Body of pancreas (tissue), 4 donors: ENCODE data around the gene SGMS1. TPM values are rescaled to one million over a fixed set of nuclear protein-coding genes. Genes with fewer than 3 reads are reported as not detected.
A peak's percentile ranks its signal among the peaks of the same experiment; 100 is the strongest.

Experiments used
- ATAC-seq: fragments of 150-250 bp; one replicate; pipeline ENCODE4 v1.9.1; 2016
- DNase-seq, 4 donors: peaks; one replicate each; pipeline ENCODE4 v3.0.0-alpha.2; 2019
- H3K27ac ChIP-seq, 4 donors: fragments of 200-600 bp; sonication (generic); 1 replicate in 3 of 4; 2 replicates in 1 of 4; pipeline versions ENCODE4 v1.5.1 to v1.6.1; 2016 to 2019; ENCODE audit warnings: mild to moderate bottlenecking in 1 of 4, mixed read lengths in 1 of 4, moderate library complexity in 1 of 4
- H3K27me3 ChIP-seq, 2 donors: fragments of 200-600 bp; sonication (generic); one replicate each; pipeline ENCODE4 v1.6.0; 2016; ENCODE audit warnings: mild to moderate bottlenecking in 1 of 2
- H3K36me3 ChIP-seq, 2 donors: fragments of 200-600 bp; sonication (generic); replicated peaks in 1 of 2; 2 replicates each; pipeline ENCODE4 v1.5.1; 2016; ENCODE audit warnings: low read depth in 2 of 2; ENCODE audit not compliant: insufficient read depth in 1 of 2
- H3K4me1 ChIP-seq: fragments of 200-600 bp; sonication (generic); one replicate; pipeline ENCODE4 v1.6.0; 2016
- H3K4me3 ChIP-seq, 2 donors: fragments of 200-600 bp; sonication (generic); 1 replicate in 1 of 2; 2 replicates in 1 of 2; pipeline ENCODE4 v1.5.1; 2016 to 2019
- H3K9me3 ChIP-seq, 3 donors: fragments of 200-600 bp; sonication (generic); 1 replicate in 2 of 3; 2 replicates in 1 of 3; pipeline ENCODE4 v1.5.1; 2016
- POLR2A ChIP-seq, 3 donors: fragments of 450-650 bp; IDR thresholded peaks; one replicate each; pipeline ENCODE4 v1.6.1; 2016; ENCODE audit warnings: antibody characterized with exemption in 3 of 3, mild to moderate bottlenecking in 2 of 3
- WGBS, 2 donors: methylation state at CpG; one replicate each; pipeline ENCODE4 v1.1.5; 2017; 5-methylcytosine and 5-hydroxymethylcytosine counted together
- intact Hi-C: fragments of 100-400 bp; cut with DNase I; formaldehyde crosslinking; loops from one replicate; pipeline ENCODE4 v1.15.1; 2023
- total RNA-seq, 2 donors: library from RNA; depleted of rRNA; stranded (reverse); fragments of >200 nt; gene quantifications; one replicate each; pipeline ENCODE4 v1.1.0, GENCODE V29; 2016
- TF ChIP-seq, protein P1 (sequence below), 7 experiments: fragments of 450-650 bp in 4 of 7; fragments of 200-600 bp in 3 of 7; sonication (generic) in 3 of 7; IDR thresholded peaks; one replicate each; pipeline ENCODE4 v1.5.1; 2016 to 2019; ENCODE audit warnings: antibody characterized with exemption in 7 of 7

The SGMS1 gene
- total RNA-seq, 2 donors from 2014 or later, result 46.2 to 68.9 TPM

DNA sequence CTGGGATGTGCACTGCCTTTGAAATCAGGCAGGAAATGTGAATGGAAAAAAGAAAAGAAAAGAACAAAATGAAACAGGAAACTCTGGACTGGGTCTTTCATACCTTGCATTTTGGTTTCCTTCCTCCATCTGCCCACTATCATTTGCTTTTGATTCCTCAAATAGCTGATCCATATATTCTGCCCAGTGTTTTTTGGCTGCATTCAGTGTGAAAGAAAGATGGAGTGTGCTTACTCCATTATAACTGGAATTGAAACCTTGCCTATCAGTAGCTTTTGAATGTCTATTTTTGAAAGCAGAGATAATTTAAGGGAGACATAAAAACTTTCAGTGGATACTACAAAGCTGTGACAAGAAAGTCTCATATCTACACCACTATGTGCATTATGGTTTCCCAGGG is 308.3 kb downstream of the SGMS1 start:
- TF ChIP-seq, protein P1, sequence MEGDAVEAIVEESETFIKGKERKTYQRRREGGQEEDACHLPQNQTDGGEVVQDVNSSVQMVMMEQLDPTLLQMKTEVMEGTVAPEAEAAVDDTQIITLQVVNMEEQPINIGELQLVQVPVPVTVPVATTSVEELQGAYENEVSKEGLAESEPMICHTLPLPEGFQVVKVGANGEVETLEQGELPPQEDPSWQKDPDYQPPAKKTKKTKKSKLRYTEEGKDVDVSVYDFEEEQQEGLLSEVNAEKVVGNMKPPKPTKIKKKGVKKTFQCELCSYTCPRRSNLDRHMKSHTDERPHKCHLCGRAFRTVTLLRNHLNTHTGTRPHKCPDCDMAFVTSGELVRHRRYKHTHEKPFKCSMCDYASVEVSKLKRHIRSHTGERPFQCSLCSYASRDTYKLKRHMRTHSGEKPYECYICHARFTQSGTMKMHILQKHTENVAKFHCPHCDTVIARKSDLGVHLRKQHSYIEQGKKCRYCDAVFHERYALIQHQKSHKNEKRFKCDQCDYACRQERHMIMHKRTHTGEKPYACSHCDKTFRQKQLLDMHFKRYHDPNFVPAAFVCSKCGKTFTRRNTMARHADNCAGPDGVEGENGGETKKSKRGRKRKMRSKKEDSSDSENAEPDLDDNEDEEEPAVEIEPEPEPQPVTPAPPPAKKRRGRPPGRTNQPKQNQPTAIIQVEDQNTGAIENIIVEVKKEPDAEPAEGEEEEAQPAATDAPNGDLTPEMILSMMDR (IDR thresholded peaks at IDR 0.05), result no peak
- no peak for TF ChIP-seq POLR2A (IDR thresholded peaks at IDR 0.05)
- ATAC-seq, result no peak
- no peaks in the 10 kb centered on the region for H3K36me3 ChIP-seq
- no peak overlapping the region for H3K27ac ChIP-seq
- H3K4me3 ChIP-seq, result no peak overlapping the region
- no peaks in the 10 kb centered on the region for H3K27me3 ChIP-seq
- H3K9me3 ChIP-seq, result no peaks in the 10 kb centered on the region
- H3K4me1 ChIP-seq, result no peaks in the 10 kb centered on the region
- intact Hi-C loops, result no loop called here
- DNase-seq, result no peak

DNA sequence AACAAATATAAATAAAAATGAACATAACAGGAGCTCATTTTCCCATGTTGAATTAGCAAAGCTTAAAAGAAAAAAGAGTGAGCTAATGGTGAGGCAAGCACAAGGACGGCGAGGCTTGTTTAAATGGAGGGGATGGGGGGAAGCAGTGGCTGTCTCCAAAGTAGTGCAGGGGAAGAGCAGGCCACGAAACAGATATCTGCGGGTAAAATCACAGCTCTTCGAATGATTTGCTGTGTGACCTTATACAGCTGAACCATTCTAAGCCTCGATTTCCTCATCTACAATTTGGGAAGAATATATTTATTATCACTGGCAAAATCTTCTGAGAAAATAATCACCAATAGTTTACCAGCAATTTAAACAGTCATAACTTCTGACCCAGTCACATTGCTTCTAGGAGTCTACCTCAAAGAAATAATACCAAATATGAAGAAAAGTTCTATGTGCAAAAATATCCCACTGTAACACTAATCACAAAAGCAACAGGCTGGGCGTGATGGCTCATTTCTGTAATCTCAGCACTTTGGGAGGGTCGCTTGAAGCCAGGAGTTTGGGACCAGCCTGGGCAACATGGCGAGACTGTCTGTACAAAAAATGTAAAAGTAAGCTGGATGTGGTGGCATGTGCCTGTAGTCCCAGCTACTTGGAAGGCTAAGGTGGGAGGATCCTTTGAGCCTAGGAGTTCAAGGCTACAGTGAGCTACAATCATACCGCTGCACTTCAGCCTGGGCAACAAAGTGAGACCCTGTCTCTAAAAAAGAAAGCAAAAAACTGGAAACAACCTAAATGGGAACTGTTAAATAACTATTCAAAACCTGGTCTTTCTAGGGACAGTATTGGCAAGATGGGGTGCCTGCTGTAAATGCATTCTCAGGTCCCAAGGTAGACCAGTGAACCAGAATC is 309.3 kb downstream of the SGMS1 start:
- H3K4me3 ChIP-seq, result no peak overlapping the region
- no peak overlapping the region for H3K27ac ChIP-seq
- no peaks in the 10 kb centered on the region for H3K4me1 ChIP-seq
- H3K9me3 ChIP-seq, result no peaks in the 10 kb centered on the region
- no peaks in the 10 kb centered on the region for H3K27me3 ChIP-seq
- TF ChIP-seq POLR2A (IDR thresholded peaks at IDR 0.05), result no peak
- TF ChIP-seq, protein P1 (IDR thresholded peaks at IDR 0.05), result no peak
- H3K36me3 ChIP-seq, result peaks cover 0 to 3% of the 10 kb centered on the region in 2 donors
- DNase-seq, result no peak
- WGBS, 2 donors, result 93 to 95% methylated on average over 10 of the region's 10 CpGs
- no peak for ATAC-seq
- intact Hi-C loops, result no loop called here

DNA sequence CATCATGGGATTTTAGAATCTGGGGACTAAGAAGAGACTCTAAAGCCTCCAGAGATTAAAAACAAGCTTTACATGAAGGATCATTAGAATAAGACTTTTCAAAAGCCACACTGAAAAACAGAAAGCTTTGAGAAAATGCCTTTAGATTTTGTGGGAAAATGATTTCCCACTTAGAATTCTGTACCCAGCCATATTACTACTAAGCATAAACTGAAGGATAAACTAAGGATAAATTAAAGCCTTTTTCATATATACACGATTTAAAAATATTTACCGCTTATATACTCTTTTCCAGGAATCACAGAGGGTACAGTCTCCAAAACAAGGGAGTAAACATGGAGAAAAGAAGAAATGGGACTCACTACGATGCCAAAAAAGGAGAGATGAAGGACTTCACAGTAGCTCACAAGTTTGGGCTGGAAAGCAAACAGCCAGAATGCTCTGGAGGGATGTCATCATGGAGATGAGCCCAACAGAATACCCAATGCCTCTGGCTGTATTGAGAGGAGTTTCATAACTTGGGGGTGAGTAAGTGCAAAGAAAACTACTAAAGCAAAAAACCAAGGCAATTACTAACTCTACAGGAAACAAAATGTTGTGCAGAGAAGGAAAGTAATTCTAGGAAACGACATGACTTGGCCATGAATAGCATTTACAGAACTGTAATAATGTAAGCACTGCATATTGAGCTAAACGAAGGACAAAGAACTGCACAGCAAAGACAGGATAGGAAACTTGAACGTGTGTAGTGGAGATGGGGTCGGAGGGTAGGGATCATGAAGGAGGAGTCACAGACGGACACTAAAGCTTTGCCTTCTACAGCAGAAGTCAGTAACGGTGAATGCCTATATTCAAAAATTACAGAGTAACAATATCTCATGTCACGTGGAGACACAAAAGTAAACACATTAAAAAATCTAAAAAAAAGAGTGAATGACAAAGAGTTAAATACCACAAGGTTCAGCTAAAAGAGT is 311.0 kb downstream of the SGMS1 start:
- Histone ChIP-seq H3K9me3 (no peaks in the 10 kb centered on the region), H3K27ac (no peak overlapping the region), H3K27me3 (no peaks in the 10 kb centered on the region), H3K4me3 (no peak overlapping the region), H3K36me3 (peaks cover 0 to 6% of the 10 kb centered on the region in 2 donors), H3K4me1 (no peaks in the 10 kb centered on the region)
- WGBS, 2 donors, result 92 to 93% methylated on average over 10 of the region's 10 CpGs
- DNase-seq (no peak), ATAC-seq (no peak)
- intact Hi-C loops, result no loop called here
- TF ChIP-seq POLR2A (IDR thresholded peaks at IDR 0.05), result no peak

DNA sequence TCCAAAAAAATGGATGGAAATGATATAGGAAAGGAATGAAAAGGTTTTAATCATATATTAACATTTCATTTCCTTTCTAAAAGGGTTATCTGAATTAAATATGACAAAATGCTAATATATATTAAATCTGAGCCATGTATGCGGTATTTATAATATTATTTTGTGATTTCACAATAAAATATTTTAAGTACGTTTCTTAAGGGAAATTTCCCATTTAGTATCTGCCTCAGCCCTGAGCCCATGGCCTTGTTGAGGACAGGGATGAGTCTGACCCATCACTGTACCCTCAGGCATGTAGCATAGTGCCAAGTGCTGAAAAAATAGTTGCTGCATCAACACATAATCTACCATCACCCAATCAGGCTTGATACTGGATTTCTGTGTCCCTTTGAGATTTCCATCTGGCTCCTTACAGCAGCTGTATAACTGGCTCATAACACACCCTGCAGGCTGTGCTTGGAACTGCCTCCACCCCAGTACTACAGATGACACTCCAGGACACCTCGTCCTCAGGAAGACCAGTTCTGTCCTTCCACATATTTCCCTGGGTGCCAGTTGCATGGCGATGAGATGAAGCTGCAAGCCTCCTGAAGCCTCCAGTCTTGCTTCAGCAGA is 313.1 kb downstream of the SGMS1 start:
- peak in 3 of 4 donors; percentile 11 to 32 (median 21) for DNase-seq

More for the DNA sequence above, 313.1 kb downstream of the SGMS1 start:
- no peak for TF ChIP-seq POLR2A (IDR thresholded peaks at IDR 0.05)
- TF ChIP-seq, protein P1 (IDR thresholded peaks at IDR 0.05), result peak in 6 of 7 experiments; percentile 16 to 40 (median 28)
- Histone ChIP-seq H3K27ac (no peak overlapping the region), H3K27me3 (no peaks in the 10 kb centered on the region), H3K4me3 (no peak overlapping the region), H3K36me3 (peaks cover 0 to 11% of the 10 kb centered on the region in 2 donors), H3K4me1 (no peaks in the 10 kb centered on the region), H3K9me3 (no peaks in the 10 kb centered on the region)
- WGBS, 2 donors, result 82 to 93% methylated on average over 4 of the region's 4 CpGs
- ATAC-seq, result no peak
- intact Hi-C loops, result no loop called here
